H1 (cell line): ENCODE data around the gene CYP2F1. TPM values are rescaled to one million over a fixed set of nuclear protein-coding genes. Genes with fewer than 3 reads are reported as not detected.

ENCODE experiments used
- CTCF ChIA-PET: fragments of 300-600 bp; sonication (Branson Sonifier 250); formaldehyde crosslinking; loops from one replicate; lab custom pipeline; 2021; ENCODE audit not compliant: partially characterized antibody; lab: Charles Lee
- POLR2A ChIA-PET: fragments of 300-600 bp; sonication (Branson Sonifier 250); formaldehyde crosslinking; loops from one replicate; lab custom pipeline; 2021; ENCODE audit warnings: inconsistent platforms; ENCODE audit not compliant: partially characterized antibody; lab: Charles Lee
- DNase-seq, 2 experiments: peaks; one replicate each; pipeline versions ENCODE4 v3.0.0 to v3.0.0-alpha.2; 2010 to 2022; ENCODE audit warnings: low spot score in 2 of 2, low read depth in 1 of 2, mixed read lengths in 1 of 2
- FAIRE-seq: peaks from 2 replicates; lab custom pipeline; 2011; peaks lifted over from hg19 to GRCh38; lab: Jason Lieb, UNC
- H2AFZ ChIP-seq: 2 replicates; pipeline ENCODE4 v1.8.1; 2012; ENCODE audit warnings: low read length, inconsistent platforms
- H2AK5ac ChIP-seq: 2 replicates; pipeline ENCODE4 v1.6.1; 2013; ENCODE audit warnings: low read depth, low read length
- H2BK120ac ChIP-seq: replicated peaks from 2 replicates; pipeline ENCODE3; 2013; ENCODE audit warnings: low read depth, low read length, inconsistent platforms
- H2BK12ac ChIP-seq: 2 replicates; pipeline ENCODE4 v1.6.1; 2013; ENCODE audit warnings: low read depth, low read length
- H2BK15ac ChIP-seq: 2 replicates; pipeline ENCODE4 v1.6.1; 2013; ENCODE audit warnings: low read length
- H2BK20ac ChIP-seq: 2 replicates; pipeline ENCODE4 v1.6.1; 2013; ENCODE audit warnings: low read length
- H2BK5ac ChIP-seq: 2 replicates; pipeline ENCODE4 v1.6.1; 2013; ENCODE audit warnings: low read depth, low read length
- H3K14ac ChIP-seq: 2 replicates; pipeline ENCODE4 v1.6.1; 2013; ENCODE audit warnings: inconsistent platforms; ENCODE audit not compliant: insufficient read length
- H3K18ac ChIP-seq: 2 replicates; pipeline ENCODE4 v1.6.1; 2013; ENCODE audit warnings: low read length; ENCODE audit errors: extremely low read depth
- H3K23ac ChIP-seq: 2 replicates; pipeline ENCODE4 v1.6.1; 2013; ENCODE audit warnings: inconsistent platforms; ENCODE audit not compliant: insufficient read length
- H3K23me2 ChIP-seq: 2 replicates; pipeline ENCODE4 v1.6.1; 2013; ENCODE audit warnings: low read depth, low read length
- H3K27ac ChIP-seq: 2 replicates; pipeline ENCODE4 v1.6.1; 2011; ENCODE audit warnings: low read depth, low read length, inconsistent platforms
- H3K27me3 ChIP-seq, 4 experiments: replicated peaks in 1 of 4; 1 replicate in 1 of 4; 2 replicates in 3 of 4; pipeline versions ENCODE4 v1.6.1 to v1.8.1; 2011 to 2013; ENCODE audit warnings: low read length in 3 of 4, mild to moderate bottlenecking in 3 of 4, inconsistent platforms in 2 of 4, mixed read lengths in 2 of 4, moderate library complexity in 1 of 4; ENCODE audit not compliant: control insufficient read depth in 3 of 4, insufficient read depth in 3 of 4; ENCODE audit errors: extremely low read depth in 1 of 4
- H3K36me3 ChIP-seq, 4 experiments: 2 replicates each; pipeline versions ENCODE4 v1.6.1 to v1.8.1; 2011 to 2013; ENCODE audit warnings: mild to moderate bottlenecking in 4 of 4, low read length in 3 of 4, moderate library complexity in 2 of 4, control low read depth in 1 of 4, inconsistent platforms in 1 of 4; ENCODE audit not compliant: insufficient read depth in 4 of 4, control insufficient read depth in 2 of 4
- H3K4ac ChIP-seq: replicated peaks from 2 replicates; pipeline ENCODE3; 2013; ENCODE audit warnings: low read length, low read depth, mixed read lengths, inconsistent platforms; ENCODE audit not compliant: insufficient read length
- H3K4me1 ChIP-seq, 4 experiments: replicated peaks in 1 of 4; 1 replicate in 1 of 4; 2 replicates in 3 of 4; pipeline versions ENCODE4 v1.6.1 to v1.8.1; 2011 to 2013; ENCODE audit warnings: low read length in 3 of 4, inconsistent platforms in 2 of 4, mixed read lengths in 1 of 4; ENCODE audit not compliant: insufficient read depth in 4 of 4, control insufficient read depth in 3 of 4
- H3K4me2 ChIP-seq, 2 experiments: 2 replicates each; pipeline versions ENCODE4 v1.6.1 to v1.8.1; 2011 to 2013; ENCODE audit warnings: low read depth in 2 of 2, low read length in 2 of 2, control low read depth in 1 of 2, inconsistent platforms in 1 of 2, mild to moderate bottlenecking in 1 of 2; ENCODE audit not compliant: insufficient read depth in 1 of 2
- H3K4me3 ChIP-seq, 4 experiments: fragments of 200-600, 300-600 bp in 1 of 4; sonication (generic), shearing (Covaris generic), sonication (Bioruptor Twin) in 1 of 4; 2 replicates each; pipeline versions ENCODE4 v1.5.1 to v1.8.1; 2011 to 2016; ENCODE audit warnings: low read length in 4 of 4, low read depth in 3 of 4, control low read depth in 2 of 4, inconsistent platforms in 2 of 4, mild to moderate bottlenecking in 2 of 4, mixed read lengths in 1 of 4, moderate library complexity in 1 of 4; ENCODE audit not compliant: insufficient read depth in 2 of 4; ENCODE audit errors: extremely low read depth in 1 of 4
- H3K56ac ChIP-seq: replicated peaks from 2 replicates; pipeline ENCODE3; 2013; ENCODE audit warnings: low read depth, mild to moderate bottlenecking, mixed read lengths, low read length, inconsistent platforms; ENCODE audit not compliant: insufficient read length
- H3K79me1 ChIP-seq: 2 replicates; pipeline ENCODE4 v1.6.1; 2013; ENCODE audit warnings: low read depth, low read length, control low read depth
- H3K79me2 ChIP-seq, 2 experiments: 2 replicates each; pipeline versions ENCODE4 v1.6.1 to v1.8.1; 2012 to 2013; ENCODE audit warnings: low read length in 2 of 2, mild to moderate bottlenecking in 2 of 2, inconsistent platforms in 1 of 2; ENCODE audit not compliant: insufficient read depth in 2 of 2, control insufficient read depth in 1 of 2
- H3K9ac ChIP-seq, 4 experiments: replicated peaks in 1 of 4; 1 replicate in 1 of 4; 2 replicates in 3 of 4; pipeline versions ENCODE4 v1.6.1 to v1.8.1; 2011 to 2013; ENCODE audit warnings: low read depth in 3 of 4, low read length in 3 of 4, control low read depth in 2 of 4, mild to moderate bottlenecking in 2 of 4, moderate library complexity in 2 of 4, inconsistent platforms in 1 of 4; ENCODE audit errors: extremely low read depth in 1 of 4
- H3K9me3 ChIP-seq, 2 experiments: 2 replicates each; pipeline versions ENCODE4 v1.6.1 to v1.8.1; 2012 to 2013; ENCODE audit warnings: mild to moderate bottlenecking in 2 of 2, moderate library complexity in 2 of 2, control low read depth in 1 of 2, inconsistent platforms in 1 of 2, low read depth in 1 of 2, low read length in 1 of 2, mixed read lengths in 1 of 2; ENCODE audit not compliant: insufficient read depth in 2 of 2
- H4K20me1 ChIP-seq, 2 experiments: replicated peaks in 1 of 2; 2 replicates each; pipeline versions ENCODE3 to v1.8.1; 2011 to 2013; ENCODE audit warnings: inconsistent platforms in 2 of 2, low read length in 2 of 2, mild to moderate bottlenecking in 1 of 2; ENCODE audit not compliant: insufficient read depth in 2 of 2, control insufficient read depth in 1 of 2
- H4K5ac ChIP-seq: 2 replicates; pipeline ENCODE4 v1.6.1; 2013; ENCODE audit warnings: low read length, low read depth, mixed read lengths, inconsistent platforms; ENCODE audit not compliant: insufficient read length
- H4K8ac ChIP-seq: 2 replicates; pipeline ENCODE4 v1.8.0; 2013; ENCODE audit warnings: mild to moderate bottlenecking, moderate library complexity, low read length, inconsistent platforms; ENCODE audit not compliant: insufficient read depth; ENCODE audit errors: extremely low read depth
- H4K91ac ChIP-seq: replicated peaks from 2 replicates; pipeline ENCODE3; 2013; ENCODE audit warnings: low read length, mixed read lengths, inconsistent platforms; ENCODE audit not compliant: insufficient read length
- CBX5 ChIP-seq: fragments of 300-800, 300-1000 bp; sonication (generic); IDR thresholded peaks from 2 replicates; pipeline ENCODE4 v1.7.1; 2016; ENCODE audit warnings: antibody characterized with exemption, low read length, low read depth
- EGR1 ChIP-seq: IDR thresholded peaks from 2 replicates; pipeline ENCODE4 v1.6.1; 2011; ENCODE audit warnings: low read depth, low read length, borderline replicate concordance
- GABPA ChIP-seq: IDR thresholded peaks from 2 replicates; pipeline ENCODE4 v1.6.1; 2011; ENCODE audit warnings: mild to moderate bottlenecking, low read length, moderate library complexity, borderline replicate concordance; ENCODE audit not compliant: insufficient read depth
- KDM4A ChIP-seq: IDR thresholded peaks from one replicate; pipeline ENCODE4 v1.7.1; 2012; ENCODE audit warnings: low read depth, mild to moderate bottlenecking, moderate library complexity, low read length, inconsistent platforms; ENCODE audit not compliant: severe bottlenecking
- MAX ChIP-seq: IDR thresholded peaks from 2 replicates; pipeline ENCODE4 v1.6.1; 2012; ENCODE audit warnings: inconsistent platforms
- RAD21 ChIP-seq, 2 experiments: IDR thresholded peaks in 1 of 2; conservative IDR thresholded peaks in 1 of 2; 2 replicates each; pipeline ENCODE4 v1.6.1; 2011; ENCODE audit warnings: low read depth in 2 of 2, low read length in 2 of 2, improper control_type of control experiment in 1 of 2, inconsistent platforms in 1 of 2, mild to moderate bottlenecking in 1 of 2, moderate library complexity in 1 of 2
- RNF2 ChIP-seq: fragments of 200-900, 300-1000 bp; sonication (generic); IDR thresholded peaks from 2 replicates; pipeline ENCODE4 v1.7.1; 2016; ENCODE audit warnings: borderline replicate concordance, low read depth, mild to moderate bottlenecking, antibody characterized with exemption, low read length; ENCODE audit not compliant: poor library complexity, severe bottlenecking; ENCODE audit errors: missing control alignments
- SAP30 ChIP-seq: fragments of 300-600 bp; sonication (generic); IDR thresholded peaks from 2 replicates; pipeline ENCODE4 v1.7.1; 2012; ENCODE audit warnings: low read length, moderate library complexity, mild to moderate bottlenecking, inconsistent platforms; ENCODE audit not compliant: insufficient read depth, insufficient replicate concordance
- SIRT6 ChIP-seq: IDR thresholded peaks from one replicate; pipeline ENCODE4 v1.7.1; 2012; ENCODE audit warnings: low read length, inconsistent platforms
- SIX5 ChIP-seq: IDR thresholded peaks from 2 replicates; pipeline ENCODE4 v1.6.1; 2011; ENCODE audit warnings: mild to moderate bottlenecking, low read depth, low read length
- SRF ChIP-seq: IDR thresholded peaks from 2 replicates; pipeline ENCODE4 v1.6.1; 2011; ENCODE audit warnings: mild to moderate bottlenecking, low read depth, low read length, moderate library complexity
- WGBS, 2 experiments: shearing (Covaris generic) in 1 of 2; methylation state at CpG; one replicate each; pipeline versions ENCODE4 v1.1.6 to v1.1.7; 2013 to 2015; ENCODE audit warnings: low lambda C conversion rate in 2 of 2, mixed read lengths in 2 of 2, inconsistent platforms in 1 of 2, low coverage in 1 of 2, missing lambda C conversion rate in 1 of 2; ENCODE audit not compliant: insufficient replicate concordance in 2 of 2, insufficient coverage in 1 of 2, insufficient read length in 1 of 2; ENCODE audit errors: extremely low coverage in 1 of 2, missing lambda C conversion rate in 1 of 2; 5-methylcytosine and 5-hydroxymethylcytosine counted together
- polyA plus RNA-seq, 7 experiments: library from polyadenylated mRNA; depleted of rRNA in 3 of 7; stranded (reverse) in 5 of 7; unstranded in 2 of 7; fragments of >200 nt in 5 of 7; fragments of 200-250 nt in 2 of 7; gene quantifications; 1 replicate in 5 of 7; 2 replicates in 1 of 7; 4 replicates in 1 of 7; pipeline versions ENCODE4 v1.2.1 to v1.2.3, GENCODE V29; 2011 to 2013; ENCODE audit warnings: missing spikeins in 2 of 7, mixed read lengths in 2 of 7
- total RNA-seq: library from RNA; stranded (reverse); fragmentation: NEBNext Ultra II Directional; extraction: Animal tissue kit (Norgen Biotek cat#: 25700); gene quantifications from 2 replicates; pipeline ENCODE4 v1.2.1, GENCODE V29; 2021

CYP2F1 gene
- total and polyA plus RNA-seq, 2 of the 8 experiments (the other 6 are each of a cell fraction or from before 2014, with no cell fraction given), result 0.17 TPM; not detected in 1

- H3K4me1 ChIP-seq, result peaks cover 0 to 3% (median 0%) of the 10 kb centered on the region in 4 experiments; a peak in 2 of 7 replicates
- peaks cover 0 to 5% (median 0%) of the 10 kb centered on the region in 4 experiments; a peak in 1 of 8 replicates for H3K36me3 ChIP-seq
- H4K8ac ChIP-seq, result no peak overlapping the region
- no peaks in the 10 kb centered on the region for H4K20me1 ChIP-seq
- H3K9ac ChIP-seq, result no peak overlapping the region
- no peak overlapping the region for H3K4ac ChIP-seq
- ChIA-PET POLR2A (interaction anchor here (1.4 kb wide), 1 partner anchor 10 kb away, joined by 3 read pairs; no protein-coding TSS in a partner anchor), CTCF (interaction anchor here (1.0 to 1.2 kb wide), 2 partner anchors 9 to 96 kb away, joined by 3 read pairs; no protein-coding TSS in a partner anchor)
- no peak overlapping the region for H3K56ac ChIP-seq
- no peak overlapping the region for H2AFZ ChIP-seq
- H3K4me3 ChIP-seq, result no peak overlapping the region
- H3K27me3 ChIP-seq, result no peaks in the 10 kb centered on the region
- no peaks in the 10 kb centered on the region for H3K79me1 ChIP-seq
- no peaks in the 10 kb centered on the region for H3K9me3 ChIP-seq
- H3K27ac ChIP-seq, result no peak overlapping the region
- no peaks in the 10 kb centered on the region for H3K23me2 ChIP-seq
- H2AK5ac ChIP-seq, result no peak overlapping the region
- no peak overlapping the region for H4K5ac ChIP-seq
- no peak overlapping the region for H4K91ac ChIP-seq
- H2BK120ac ChIP-seq, result no peak overlapping the region
- H3K4me2 ChIP-seq, result no peak overlapping the region
- H2BK12ac ChIP-seq, result no peak overlapping the region; the same call in 1 of the 2 replicates
- H3K23ac ChIP-seq, result no peak overlapping the region
- no peaks in the 10 kb centered on the region for H3K79me2 ChIP-seq
- WGBS, 2 experiments, result 91% methylated on average over 14 of the region's 14 CpGs; no CpG with 5 or more reads in 1 of the 2 experiments
- no peak overlapping the region for H2BK15ac ChIP-seq
- no peak overlapping the region for H3K14ac ChIP-seq
- no peak overlapping the region for H2BK5ac ChIP-seq
- no peak overlapping the region for H3K18ac ChIP-seq
- no peak overlapping the region for H2BK20ac ChIP-seq
- FAIRE-seq (no peak), DNase-seq (no peak)
- no peak for TF ChIP-seq RNF2
- TF ChIP-seq EGR1, result no peak
- TF ChIP-seq SIRT6, result no peak
- TF ChIP-seq MAX, result no peak
- TF ChIP-seq SRF, result no peak
- TF ChIP-seq SIX5, result no peak
- no peak for TF ChIP-seq RAD21 (IDR thresholded peaks at IDR 0.05 in 1 of 2, conservative IDR thresholded peaks at IDR 0.05 in 1 of 2; ENCODE audit: low read depth in 2 of 2, low read length in 2 of 2)
- TF ChIP-seq CBX5, result no peak
- no peak for TF ChIP-seq GABPA
- no peak for TF ChIP-seq KDM4A
- TF ChIP-seq SAP30, result no peak
Observed at GRCh38 chr19:41166944-41167804, 52.9 kb downstream of the CYP2F1 start.
